Measurements from ENCODE around the gene MTX3. TPM values are rescaled to one million over a fixed set of nuclear protein-coding genes. Genes with fewer than 3 reads are reported as not detected.
A peak's percentile ranks its signal among the peaks of the same experiment; 100 is the strongest.

Gene MTX3
- total and polyA plus RNA-seq, 2 experiments from 2014 or later, result 7.0 to 18.4 TPM

- H3K27ac ChIP-seq, result no peak overlapping the region
- H3K9me2 ChIP-seq (ENCODE audit: insufficient read depth), result no peaks in the 10 kb centered on the region
- no peaks in the 10 kb centered on the region for H4K20me1 ChIP-seq (ENCODE audit: insufficient read depth)
- no peak for TF ChIP-seq EZH2phosphoT487 (IDR thresholded peaks at IDR 0.05; ENCODE audit: insufficient read depth, low read depth)
- TF ChIP-seq EZH2 (IDR thresholded peaks at IDR 0.05; ENCODE audit: insufficient read depth, poor library complexity, severe bottlenecking), result no peak
- no peaks in the 10 kb centered on the region for H3K79me2 ChIP-seq (ENCODE audit: insufficient read depth)
- no peak overlapping the region for H3K4me3 ChIP-seq
- in situ Hi-C loops (cut with MboI), result no loop called here
- H3F3A ChIP-seq (ENCODE audit: insufficient read depth), result peaks cover 12% of the 10 kb centered on the region
- no peaks in the 10 kb centered on the region for H3K36me3 ChIP-seq (ENCODE audit: low read depth)
- no peak overlapping the region for H3K4me2 ChIP-seq (ENCODE audit: unreplicated experiment)
- H3K4me1 ChIP-seq (ENCODE audit: insufficient read depth), result peaks cover 17% of the 10 kb centered on the region
- H3K9me3 ChIP-seq (ENCODE audit: low read depth), result no peaks in the 10 kb centered on the region
- H2AFZ ChIP-seq, result no peak overlapping the region
- no peaks in the 10 kb centered on the region for H3K27me3 ChIP-seq (replicated peaks; ENCODE audit: insufficient read depth)
- WGBS, 2 experiments (ENCODE audit: low coverage in 1 of 2, low lambda C conversion rate in 2 of 2, missing lambda C conversion rate in 2 of 2), result 76% methylated on average over 3 of the region's 3 CpGs
- no peak for DNase-seq
- H3K9ac ChIP-seq, result no peak overlapping the region
Measured at GRCh38 chr5:79938468-79938867, 52.6 kb downstream of the MTX3 start.

- H3K79me2 ChIP-seq (ENCODE audit: insufficient read depth), result no peaks in the 10 kb centered on the region
- no peaks in the 10 kb centered on the region for H3K9me3 ChIP-seq (ENCODE audit: low read depth)
- no peak for TF ChIP-seq EZH2 (IDR thresholded peaks at IDR 0.05; ENCODE audit: insufficient read depth, poor library complexity, severe bottlenecking)
- no peak for TF ChIP-seq EZH2phosphoT487 (IDR thresholded peaks at IDR 0.05; ENCODE audit: insufficient read depth, low read depth)
- H2AFZ ChIP-seq, result no peak overlapping the region
- no peak overlapping the region for H3K4me2 ChIP-seq (ENCODE audit: unreplicated experiment)
- no peak overlapping the region for H3K9ac ChIP-seq
- WGBS, 2 experiments (ENCODE audit: low coverage in 1 of 2, low lambda C conversion rate in 2 of 2, missing lambda C conversion rate in 2 of 2), result 71 to 73% methylated on average over 3 of the region's 3 CpGs
- no peaks in the 10 kb centered on the region for H3K36me3 ChIP-seq (ENCODE audit: low read depth)
- no peaks in the 10 kb centered on the region for H3K9me2 ChIP-seq (ENCODE audit: insufficient read depth)
- H3F3A ChIP-seq (ENCODE audit: insufficient read depth), result peaks cover 15% of the 10 kb centered on the region
- H3K4me1 ChIP-seq (ENCODE audit: insufficient read depth), result peaks cover 31% of the 10 kb centered on the region
- in situ Hi-C loops (cut with MboI), result no loop called here
- no peaks in the 10 kb centered on the region for H3K27me3 ChIP-seq (replicated peaks; ENCODE audit: insufficient read depth)
- peak; percentile 52 for DNase-seq
- peak overlapping the region; percentile 52; the same call in 1 of the 2 replicates for H3K27ac ChIP-seq
- no peaks in the 10 kb centered on the region for H4K20me1 ChIP-seq (ENCODE audit: insufficient read depth)
- H3K4me3 ChIP-seq, result no peak overlapping the region
Measured at GRCh38 chr5:79936646-79937216, 54.3 kb downstream of the MTX3 start.

GRCh38 chr5:79936002-79936645, 54.9 kb downstream of the MTX3 start:
- Histone ChIP-seq H3K9ac (peak overlapping the region; percentile 31; the same call in 1 of the 2 replicates), H3K27me3 (replicated peaks; ENCODE audit: insufficient read depth) (no peaks in the 10 kb centered on the region), H3K36me3 (ENCODE audit: low read depth) (no peaks in the 10 kb centered on the region), H3K9me2 (ENCODE audit: insufficient read depth) (no peaks in the 10 kb centered on the region), H4K20me1 (ENCODE audit: insufficient read depth) (no peaks in the 10 kb centered on the region), H3K4me1 (ENCODE audit: insufficient read depth) (peaks cover 34% of the 10 kb centered on the region), H2AFZ (peak overlapping the region; percentile 9; the same call in 1 of the 2 replicates), H3F3A (ENCODE audit: insufficient read depth) (peaks cover 21% of the 10 kb centered on the region), H3K4me2 (ENCODE audit: unreplicated experiment) (peak overlapping the region; percentile 62), H3K4me3 (peak overlapping the region; percentile 22; the same call in 1 of the 2 replicates), H3K27ac (peak overlapping the region; percentile 52), H3K79me2 (ENCODE audit: insufficient read depth) (no peaks in the 10 kb centered on the region), H3K9me3 (ENCODE audit: low read depth) (no peaks in the 10 kb centered on the region)
- DNase-seq, result peak; percentile 82
- in situ Hi-C loops (cut with MboI), result no loop called here
- TF ChIP-seq EZH2 (IDR thresholded peaks at IDR 0.05; ENCODE audit: insufficient read depth, poor library complexity, severe bottlenecking), result no peak
- TF ChIP-seq EZH2phosphoT487 (IDR thresholded peaks at IDR 0.05; ENCODE audit: insufficient read depth, low read depth), result no peak
- WGBS, 2 experiments (ENCODE audit: low coverage in 1 of 2, low lambda C conversion rate in 2 of 2, missing lambda C conversion rate in 2 of 2), result 33 to 34% methylated on average over 4 of the region's 4 CpGs

GRCh38 chr5:79934681-79935080, 56.4 kb downstream of the MTX3 start:
- no peak for DNase-seq
- Histone ChIP-seq H3K27me3 (replicated peaks; ENCODE audit: insufficient read depth) (no peaks in the 10 kb centered on the region), H3K9me3 (ENCODE audit: low read depth) (no peaks in the 10 kb centered on the region), H3K36me3 (ENCODE audit: low read depth) (no peaks in the 10 kb centered on the region), H3K9ac (no peak overlapping the region), H4K20me1 (ENCODE audit: insufficient read depth) (no peaks in the 10 kb centered on the region), H3K79me2 (ENCODE audit: insufficient read depth) (no peaks in the 10 kb centered on the region), H3K27ac (no peak overlapping the region), H3K4me1 (ENCODE audit: insufficient read depth) (peaks cover 34% of the 10 kb centered on the region), H3K4me2 (ENCODE audit: unreplicated experiment) (no peak overlapping the region), H3F3A (ENCODE audit: insufficient read depth) (peaks cover 23% of the 10 kb centered on the region), H3K9me2 (ENCODE audit: insufficient read depth) (no peaks in the 10 kb centered on the region), H3K4me3 (no peak overlapping the region), H2AFZ (no peak overlapping the region)
- 86 to 92% methylated on average over 3 of the region's 3 CpGs for WGBS, 2 experiments (ENCODE audit: low coverage in 1 of 2, low lambda C conversion rate in 2 of 2, missing lambda C conversion rate in 2 of 2)
- in situ Hi-C loops (cut with MboI), result no loop called here
- TF ChIP-seq EZH2 (IDR thresholded peaks at IDR 0.05; ENCODE audit: insufficient read depth, poor library complexity, severe bottlenecking), result no peak

Measured in GM23248 (cell line).